Bronchial epithelial cell (primary cell): ENCODE measurements around the gene ANO8. TPM values are rescaled to one million over a fixed set of nuclear protein-coding genes. Genes with fewer than 3 reads are reported as not detected.
"Not testable (repeated sequence)": the region's sequence is repeated elsewhere in the genome, so short reads cannot be mapped to it uniquely, and the experiment has no call there.

ENCODE experiments used
- DNase-seq: peaks from one replicate; pipeline ENCODE4 v3.0.0-alpha.2; 2010; ENCODE audit warnings: low read depth
- FAIRE-seq: peaks from 2 replicates; lab custom pipeline; 2011; peaks lifted over from hg19 to GRCh38; lab: Jason Lieb, UNC
- H3K27me3 ChIP-seq: 2 replicates; pipeline ENCODE4 v1.5.1; 2011; ENCODE audit warnings: low read length; ENCODE audit not compliant: control insufficient read depth, insufficient read depth
- H3K36me3 ChIP-seq: 2 replicates; pipeline ENCODE4 v1.5.1; 2011; ENCODE audit warnings: low read length; ENCODE audit not compliant: control insufficient read depth, insufficient read depth
- H3K4me3 ChIP-seq: 2 replicates; pipeline ENCODE4 v1.5.1; 2011; ENCODE audit warnings: mild to moderate bottlenecking, low read depth, low read length, control low read depth
- CTCF ChIP-seq: IDR thresholded peaks from 2 replicates; pipeline ENCODE4 v1.5.1; 2011; ENCODE audit warnings: mild to moderate bottlenecking, moderate library complexity, low read length, control low read depth, inconsistent platforms; ENCODE audit not compliant: insufficient read depth, severe bottlenecking
- total RNA-seq: library from RNA; depleted of rRNA; stranded (reverse); fragments of >200 nt; gene quantifications from 2 replicates; pipeline ENCODE4 v1.2.1, GENCODE V29; 2014

The ANO8 gene
- total RNA-seq, 1 donor from 2014 or later: 2.6 TPM

- Histone ChIP-seq H3K27me3 (no peaks in the 10 kb centered on the region), H3K4me3 (no peak overlapping the region), H3K36me3 (no peaks in the 10 kb centered on the region)
- TF ChIP-seq CTCF: no peak
- DNase-seq (no peak), FAIRE-seq (no peak)
Observed at GRCh38 chr19:17300992-17301619, 33.5 kb downstream of the ANO8 start.

GRCh38 chr19:17296976-17297375, 37.7 kb downstream of the ANO8 start:
- FAIRE-seq (no peak), DNase-seq (peak; percentile 82)
- H3K4me3 ChIP-seq: no peak overlapping the region
- H3K27me3 ChIP-seq: no peaks in the 10 kb centered on the region
- H3K36me3 ChIP-seq: peaks cover 2% of the 10 kb centered on the region
- TF ChIP-seq CTCF: no peak

GRCh38 chr19:17296273-17296672, 38.4 kb downstream of the ANO8 start:
- peak; percentile 65 for DNase-seq
- FAIRE-seq: no peak
- H3K36me3 ChIP-seq: peaks cover 2% of the 10 kb centered on the region

GRCh38 chr19:17295551-17295950, 39.1 kb downstream of the ANO8 start:
- not testable (repeated sequence) for H3K4me3 ChIP-seq, H3K36me3 ChIP-seq, FAIRE-seq, DNase-seq, H3K27me3 ChIP-seq

More at GRCh38 chr19:17296273-17296672, 38.4 kb downstream of the ANO8 start:
- no peaks in the 10 kb centered on the region for H3K27me3 ChIP-seq
- H3K4me3 ChIP-seq: no peak overlapping the region
- TF ChIP-seq CTCF: peak; percentile 23

- H3K4me3 ChIP-seq: no peak overlapping the region
- no peaks in the 10 kb centered on the region for H3K27me3 ChIP-seq
- FAIRE-seq (no peak), DNase-seq (no peak)
- H3K36me3 ChIP-seq: peaks cover 2% of the 10 kb centered on the region
- no peak for TF ChIP-seq CTCF
Observed at GRCh38 chr19:17294051-17294891, 40.4 kb downstream of the ANO8 start.

- FAIRE-seq (no peak), DNase-seq (no peak)
- no peak for TF ChIP-seq CTCF
- H3K4me3 ChIP-seq: no peak overlapping the region
- peaks cover 2% of the 10 kb centered on the region for H3K36me3 ChIP-seq
- H3K27me3 ChIP-seq: no peaks in the 10 kb centered on the region
Observed at GRCh38 chr19:17293605-17294004, 41.0 kb downstream of the ANO8 start.
